Measurements from ENCODE around the gene RAP1GDS1.

Gene RAP1GDS1

GRCh38 chr4:98485816-98486345 lies 224.7 kb downstream of the RAP1GDS1 start:
- DNase-seq = no peak

- no peak for DNase-seq
These were observed 229.1 kb downstream of the RAP1GDS1 start for GRCh38 chr4:98490251-98490650.

DNA sequence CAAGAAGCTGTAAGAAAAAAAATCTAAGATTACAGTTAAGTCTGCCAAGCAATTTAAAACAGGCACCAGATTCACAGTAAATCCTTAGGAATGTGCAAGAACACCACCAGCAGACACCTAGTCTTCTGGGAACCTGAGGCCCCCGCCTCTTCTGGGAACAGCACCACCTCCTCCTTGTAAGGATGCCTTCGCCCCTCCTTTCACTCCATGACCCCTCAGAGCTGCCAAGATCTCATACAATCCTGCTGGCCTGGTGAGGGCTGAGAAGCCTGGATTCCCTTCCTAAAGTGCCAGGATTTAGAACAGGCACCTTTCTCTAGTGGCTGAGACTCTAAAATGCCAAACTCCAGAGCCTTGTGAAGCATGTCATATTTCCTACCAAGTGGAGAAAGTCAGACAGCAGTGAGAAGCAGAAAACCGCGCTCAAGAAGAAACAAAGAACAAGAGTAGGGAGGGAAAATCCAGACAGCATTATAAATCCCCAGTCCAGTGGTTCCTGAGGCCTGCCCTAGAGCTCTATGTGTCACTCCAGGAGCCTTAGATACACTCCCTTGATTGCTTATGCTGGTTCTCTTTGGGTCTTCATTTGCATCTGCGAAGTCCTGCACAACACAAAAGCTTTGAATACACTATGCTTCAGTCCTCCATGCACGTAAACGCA lies 230.8 kb downstream of the RAP1GDS1 start:
- no peak for DNase-seq

DNA sequence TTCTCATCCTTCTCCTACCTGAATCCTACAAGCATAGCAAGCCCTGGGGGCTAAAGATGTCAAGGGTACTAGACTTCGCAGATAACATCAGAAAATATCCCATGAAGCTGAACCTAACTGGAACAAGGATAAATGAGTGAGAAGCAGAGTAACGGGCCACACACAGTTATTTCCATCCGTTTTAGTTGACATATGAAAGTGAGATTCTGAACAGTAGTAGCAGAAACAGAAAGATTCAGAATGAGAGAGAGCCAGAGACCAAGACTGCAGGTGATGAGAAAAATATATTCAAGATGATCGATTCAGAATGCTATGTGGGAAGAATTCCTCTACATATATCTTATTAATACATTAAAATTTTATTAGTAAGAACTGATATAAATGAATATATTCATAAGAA lies 232.1 kb downstream of the RAP1GDS1 start:
- DNase-seq = no peak
